ENCODE results near the gene NCOA3.

Gene NCOA3

DNA sequence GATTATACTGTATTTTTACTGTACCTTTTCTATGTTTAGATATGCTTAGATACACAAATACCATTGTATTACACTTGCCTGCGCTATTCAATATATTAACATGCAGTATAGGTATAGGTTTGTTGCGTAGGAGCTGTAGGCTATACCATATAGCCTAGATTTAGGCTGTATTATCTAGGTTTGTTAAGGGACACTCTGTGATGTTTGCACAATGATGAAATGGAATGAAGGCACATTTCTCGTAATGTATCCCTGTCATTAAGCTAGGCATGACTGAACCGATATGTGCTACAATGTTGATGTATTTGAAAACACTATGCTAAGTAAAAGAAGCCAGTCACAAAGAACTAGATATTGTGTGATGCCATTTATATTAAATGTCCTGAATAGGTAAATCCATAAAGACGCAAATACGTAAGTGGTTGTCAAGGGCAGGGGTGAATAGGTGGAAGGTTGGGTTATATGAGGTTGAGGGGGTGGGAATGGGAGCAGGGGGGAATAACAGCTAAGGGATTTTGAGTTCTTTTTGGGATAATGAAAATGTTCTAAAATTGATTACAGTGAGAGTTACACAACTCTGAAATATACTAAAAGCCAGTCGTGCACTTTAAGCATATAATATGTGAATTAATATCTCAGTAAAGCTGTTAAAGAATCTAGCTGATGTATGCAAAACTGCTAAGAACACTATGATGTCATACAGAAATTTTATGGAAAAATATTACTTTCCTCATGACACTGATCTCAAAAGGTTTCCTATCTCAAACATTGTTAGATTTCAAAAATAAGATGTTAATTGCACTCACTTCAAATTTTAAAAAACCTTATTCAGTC lies 97.4 kb downstream of the NCOA3 start:
- TF ChIP-seq CTCF (IDR thresholded peaks at IDR 0.05; ENCODE audit: low read depth, low read length, missing control alignments), result no peak
- H3K4me3 ChIP-seq (ENCODE audit: low read depth, low read length), result no peak overlapping the region
- DNase-seq (ENCODE audit: low read depth), result no peak

DNA sequence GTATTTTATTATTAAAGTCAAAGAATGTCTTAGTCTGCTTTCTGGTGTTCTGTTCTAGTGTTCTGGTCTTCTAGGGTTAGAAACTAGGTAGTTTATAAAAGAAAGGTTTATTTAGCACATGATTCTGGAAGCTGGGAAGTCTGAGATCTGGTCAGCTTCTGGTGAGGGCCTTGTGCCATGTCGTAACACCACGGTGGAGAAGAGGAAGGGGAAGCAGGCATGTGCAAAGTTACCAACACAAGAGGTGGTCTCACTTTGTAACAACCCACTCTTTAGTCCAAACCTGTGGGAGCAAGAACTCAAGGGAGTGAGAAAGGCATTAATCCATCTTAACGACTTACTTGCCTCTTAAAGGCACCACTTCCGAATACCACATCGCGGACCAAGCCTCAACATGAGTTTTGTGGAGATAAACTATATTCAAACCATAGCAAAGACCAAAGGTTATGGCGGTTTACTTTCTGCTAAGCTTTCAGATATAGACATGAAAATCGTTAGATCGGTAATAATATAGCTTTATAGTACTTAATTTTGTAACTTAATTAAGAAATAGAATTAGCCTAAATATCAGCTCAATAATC lies 99.4 kb downstream of the NCOA3 start:
- no peak overlapping the region for H3K4me3 ChIP-seq (ENCODE audit: low read depth, low read length)
- DNase-seq (ENCODE audit: low read depth), result no peak
- TF ChIP-seq CTCF (IDR thresholded peaks at IDR 0.05; ENCODE audit: low read depth, low read length, missing control alignments), result no peak

GRCh38 chr20:47603260-47603659 lies 101.6 kb downstream of the NCOA3 start:
- no peak for DNase-seq (ENCODE audit: low read depth)
- no peak for TF ChIP-seq CTCF (IDR thresholded peaks at IDR 0.05; ENCODE audit: low read depth, low read length, missing control alignments)
- H3K4me3 ChIP-seq (ENCODE audit: low read depth, low read length), result no peak overlapping the region

DNA sequence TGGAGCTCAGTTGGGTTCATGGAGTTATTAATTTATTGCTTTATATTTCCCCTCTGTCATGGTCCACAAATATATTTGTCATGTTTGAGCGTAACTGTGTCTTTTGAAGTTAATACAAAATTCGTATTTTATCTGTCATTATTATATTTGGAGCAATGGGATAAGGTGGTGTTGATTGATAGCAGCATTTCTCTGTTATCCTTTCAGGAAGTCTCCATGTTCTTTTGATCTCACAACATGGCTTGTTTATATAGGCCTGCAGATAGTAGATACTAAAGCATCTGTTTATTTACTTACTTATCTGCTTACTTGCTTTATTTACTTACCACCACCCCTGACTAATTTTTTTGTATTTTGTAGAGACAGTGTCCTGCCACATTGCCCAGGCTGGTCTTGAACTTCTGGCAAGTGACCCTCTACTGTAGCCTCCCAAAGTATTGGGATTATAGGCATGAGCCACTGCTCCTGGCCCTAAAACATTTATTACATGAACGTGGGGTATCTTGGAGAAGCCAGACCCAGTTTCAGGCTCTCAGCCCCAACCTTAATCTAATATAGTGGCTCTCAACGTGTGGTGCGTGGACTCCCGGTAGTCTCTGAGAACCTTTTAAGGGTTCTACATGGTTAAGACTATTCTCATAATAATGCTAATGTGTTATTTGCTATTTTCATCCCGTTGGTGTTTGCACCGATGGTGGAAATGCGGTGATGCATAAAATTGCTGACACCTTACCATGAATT lies 104.2 kb downstream of the NCOA3 start:
- no peak for TF ChIP-seq CTCF (IDR thresholded peaks at IDR 0.05; ENCODE audit: low read depth, low read length, missing control alignments)
- no peak overlapping the region for H3K4me3 ChIP-seq (ENCODE audit: low read depth, low read length)
- DNase-seq (ENCODE audit: low read depth), result no peak

DNA sequence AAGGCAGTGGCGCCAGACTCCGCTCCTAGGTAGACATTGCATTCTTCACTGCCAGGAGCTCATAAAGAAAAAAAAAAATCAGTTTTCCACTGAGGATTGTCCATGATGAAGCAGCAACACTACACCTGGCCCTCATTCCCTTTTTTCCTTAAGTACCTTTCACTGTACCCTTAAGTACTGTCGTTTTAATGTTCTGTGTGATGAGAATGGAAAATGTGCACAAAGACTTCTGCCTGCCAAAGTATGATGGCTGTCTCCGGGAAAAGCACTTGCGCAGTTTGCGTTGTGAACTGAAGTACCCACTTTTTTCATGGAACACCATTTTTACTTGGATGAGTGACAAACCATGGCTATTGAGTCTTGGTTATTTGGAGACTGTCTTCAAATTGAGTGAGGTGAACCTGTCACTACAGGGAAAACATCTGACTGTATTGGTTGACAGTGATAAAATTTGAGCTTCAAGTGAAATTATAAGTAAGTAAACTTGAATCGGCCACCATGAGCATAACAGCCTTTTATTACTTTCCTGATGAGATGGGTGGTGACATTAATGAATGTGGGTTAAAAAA lies 104.8 kb downstream of the NCOA3 start:
- H3K4me3 ChIP-seq (ENCODE audit: low read depth, low read length), result no peak overlapping the region
- TF ChIP-seq CTCF (IDR thresholded peaks at IDR 0.05; ENCODE audit: low read depth, low read length, missing control alignments), result no peak
- no peak for DNase-seq (ENCODE audit: low read depth)

DNA sequence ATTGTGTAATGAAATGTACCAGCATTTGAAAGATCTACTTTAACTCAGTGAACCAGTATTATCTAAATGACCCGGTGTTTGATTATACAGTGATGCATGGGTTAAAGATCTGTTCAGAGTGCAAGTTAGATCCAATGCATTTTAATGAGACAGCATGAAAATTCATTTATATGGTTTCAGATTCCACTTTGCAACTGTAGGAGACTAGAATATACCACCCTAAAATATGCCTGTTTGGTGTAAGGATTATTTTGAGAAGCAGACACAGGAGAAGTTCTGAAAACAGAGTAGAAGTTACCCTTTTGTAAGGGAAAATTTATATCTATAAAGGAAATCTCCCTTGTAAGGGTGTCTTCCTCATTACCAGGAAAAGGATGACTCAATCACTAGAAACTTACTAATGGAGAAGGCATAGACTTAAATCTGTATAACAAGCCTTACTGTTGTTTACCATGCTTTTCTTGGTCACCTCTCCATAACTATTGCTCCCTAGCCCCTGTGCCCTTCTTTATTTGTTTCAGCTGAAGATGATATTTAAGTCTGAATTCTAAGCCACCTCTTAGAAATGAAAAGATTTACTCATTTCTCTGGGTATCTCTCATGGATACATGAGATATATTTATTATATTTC lies 105.4 kb downstream of the NCOA3 start:
- H3K4me3 ChIP-seq (ENCODE audit: low read depth, low read length), result no peak overlapping the region
- no peak for DNase-seq (ENCODE audit: low read depth)
- TF ChIP-seq CTCF (IDR thresholded peaks at IDR 0.05; ENCODE audit: low read depth, low read length, missing control alignments), result no peak

Data from GM12864 (cell line).